Left lung (tissue), 10 donors: ENCODE data around the gene CSF1R. TPM values are rescaled to one million over a fixed set of nuclear protein-coding genes. Genes with fewer than 3 reads are reported as not detected.
A peak's percentile ranks its signal among the peaks of the same experiment; 100 is the strongest.

Experiments
- ATAC-seq: fragments of 200-7000 bp; cut with Tn5 transposase; one replicate; pipeline ENCODE4 v1.9.1; 2020; ENCODE audit warnings: moderate library complexity
- DNase-seq, 4 donors: peaks; one replicate each; pipeline ENCODE4 v3.0.0-alpha.2; 2013 to 2020
- H3K27ac ChIP-seq, 2 donors: fragments of 200-600 bp; sonication (generic) in 1 of 2; one replicate each; pipeline versions ENCODE4 v1.5.0 to v1.8.0; 2020 to 2021
- H3K27me3 ChIP-seq, 2 donors: fragments of 200-600 bp; sonication (generic) in 1 of 2; one replicate each; pipeline versions ENCODE4 v1.5.0 to v1.8.0; 2020 to 2021
- H3K36me3 ChIP-seq, 2 donors: fragments of 200-600 bp; sonication (generic) in 1 of 2; one replicate each; pipeline versions ENCODE4 v1.5.0 to v1.8.0; 2020 to 2021
- H3K4me1 ChIP-seq, 2 donors: fragments of 200-600 bp; one replicate each; pipeline ENCODE4 v1.8.0; 2021
- H3K4me3 ChIP-seq, 2 donors: fragments of 200-600 bp; sonication (generic) in 1 of 2; one replicate each; pipeline versions ENCODE4 v1.5.0 to v1.8.0; 2020 to 2021; ENCODE audit warnings: mild to moderate bottlenecking in 1 of 2
- H3K9me3 ChIP-seq, 2 donors: fragments of 200-600 bp; sonication (generic) in 1 of 2; one replicate each; pipeline versions ENCODE4 v1.5.0 to v1.8.0; 2020 to 2021
- intact Hi-C, 2 donors: fragments of 100-400 bp; cut with DNase I; formaldehyde crosslinking; loops; one replicate each; pipeline versions ENCODE4 v1.11.2 to v1.14.2; 2022
- polyA plus RNA-seq, 6 donors: library from polyadenylated mRNA; unstranded; fragments of 120-200 nt; gene quantifications; one replicate each; pipeline ENCODE4 v1.2.1, GENCODE V29; 2013; ENCODE audit not compliant: insufficient read length in 6 of 6
- total RNA-seq, 2 donors: library from RNA; stranded (reverse); fragmentation: NEBNext Ultra II Directional; extraction: Animal tissue kit (Norgen Biotek cat#: 25700); gene quantifications; one replicate each; pipeline ENCODE4 v1.2.1, GENCODE V29; 2021
- TF ChIP-seq, protein P1 (sequence below), 2 donors: fragments of 200-600 bp; sonication (generic) in 1 of 2; IDR thresholded peaks; one replicate each; pipeline versions ENCODE4 v1.5.0 to v1.8.0; 2021; ENCODE audit warnings: antibody characterized with exemption in 2 of 2
- donor health status: DM: no; HTN: yes; CAD: no.
- donor health status: DM: no; HTN: no; CAD: no.

The CSF1R gene
- total and polyA plus RNA-seq, 8 donors: 22.7 to 93.1 (median 26.0) TPM

DNA sequence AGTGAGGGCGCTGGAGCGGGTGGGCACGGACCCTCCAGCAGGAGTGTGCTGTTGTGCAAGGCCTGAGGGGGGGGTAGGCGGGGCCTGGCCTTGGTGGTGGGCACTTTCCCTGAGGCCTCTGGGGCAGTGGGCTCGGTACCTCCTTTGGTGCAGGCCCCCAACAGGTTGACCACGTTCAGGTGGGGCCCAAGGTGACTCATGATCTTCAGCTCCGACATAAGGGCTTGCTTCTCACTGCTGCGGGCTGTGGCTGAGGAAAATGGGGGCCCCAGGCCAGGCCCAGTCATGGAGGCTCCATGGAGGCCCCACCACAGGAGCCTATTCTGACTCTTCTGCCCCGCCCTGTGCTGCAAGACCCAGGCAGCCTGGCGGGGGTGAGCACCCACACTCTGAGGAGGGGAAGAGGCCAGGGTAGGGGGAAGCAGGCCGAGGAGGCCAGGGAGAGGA lies 37.8 kb upstream of the CSF1R start:
- ATAC-seq (no peak), DNase-seq (no peak)
- H3K27ac ChIP-seq: peak overlapping the region in 1 of 2 donors; percentile 41
- peaks cover 0 to 15% of the 10 kb centered on the region in 2 donors for H3K36me3 ChIP-seq
- H3K4me1 ChIP-seq: peaks cover 0 to 25% of the 10 kb centered on the region in 2 donors
- H3K4me3 ChIP-seq: no peak overlapping the region
- intact Hi-C loops: no loop called here
- no peaks in the 10 kb centered on the region for H3K9me3 ChIP-seq
- no peaks in the 10 kb centered on the region for H3K27me3 ChIP-seq
- TF ChIP-seq, protein P1, sequence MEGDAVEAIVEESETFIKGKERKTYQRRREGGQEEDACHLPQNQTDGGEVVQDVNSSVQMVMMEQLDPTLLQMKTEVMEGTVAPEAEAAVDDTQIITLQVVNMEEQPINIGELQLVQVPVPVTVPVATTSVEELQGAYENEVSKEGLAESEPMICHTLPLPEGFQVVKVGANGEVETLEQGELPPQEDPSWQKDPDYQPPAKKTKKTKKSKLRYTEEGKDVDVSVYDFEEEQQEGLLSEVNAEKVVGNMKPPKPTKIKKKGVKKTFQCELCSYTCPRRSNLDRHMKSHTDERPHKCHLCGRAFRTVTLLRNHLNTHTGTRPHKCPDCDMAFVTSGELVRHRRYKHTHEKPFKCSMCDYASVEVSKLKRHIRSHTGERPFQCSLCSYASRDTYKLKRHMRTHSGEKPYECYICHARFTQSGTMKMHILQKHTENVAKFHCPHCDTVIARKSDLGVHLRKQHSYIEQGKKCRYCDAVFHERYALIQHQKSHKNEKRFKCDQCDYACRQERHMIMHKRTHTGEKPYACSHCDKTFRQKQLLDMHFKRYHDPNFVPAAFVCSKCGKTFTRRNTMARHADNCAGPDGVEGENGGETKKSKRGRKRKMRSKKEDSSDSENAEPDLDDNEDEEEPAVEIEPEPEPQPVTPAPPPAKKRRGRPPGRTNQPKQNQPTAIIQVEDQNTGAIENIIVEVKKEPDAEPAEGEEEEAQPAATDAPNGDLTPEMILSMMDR (IDR thresholded peaks at IDR 0.05): no peak

DNA sequence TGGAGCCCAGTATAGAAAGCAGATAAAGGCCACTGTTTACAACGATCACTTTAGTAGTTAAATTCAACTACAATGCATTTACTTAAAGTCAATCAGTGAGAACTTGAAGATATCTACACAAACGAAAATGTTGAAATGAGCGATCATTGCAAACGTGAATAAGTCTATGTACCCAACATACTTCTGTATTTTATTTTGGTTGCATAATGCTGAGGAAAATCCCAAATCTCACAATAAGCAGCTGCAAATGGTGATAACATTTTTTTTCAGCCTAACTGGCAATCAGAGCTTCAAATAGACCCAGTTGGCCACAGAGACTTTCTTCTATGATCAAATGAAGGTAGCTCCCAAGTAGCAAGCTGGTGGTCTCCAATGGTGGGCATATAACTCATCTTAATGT lies 37.2 kb upstream of the CSF1R start:
- ATAC-seq (no peak), DNase-seq (no peak)
- no peaks in the 10 kb centered on the region for H3K9me3 ChIP-seq
- H3K27me3 ChIP-seq: no peaks in the 10 kb centered on the region
- H3K4me1 ChIP-seq: peaks cover 0 to 25% of the 10 kb centered on the region in 2 donors
- no peak overlapping the region for H3K4me3 ChIP-seq
- H3K27ac ChIP-seq: peak overlapping the region in 1 of 2 donors; percentile 41
- intact Hi-C loops: no loop called here
- H3K36me3 ChIP-seq: peaks cover 0 to 21% of the 10 kb centered on the region in 2 donors
- TF ChIP-seq, protein P1 (IDR thresholded peaks at IDR 0.05): no peak

DNA sequence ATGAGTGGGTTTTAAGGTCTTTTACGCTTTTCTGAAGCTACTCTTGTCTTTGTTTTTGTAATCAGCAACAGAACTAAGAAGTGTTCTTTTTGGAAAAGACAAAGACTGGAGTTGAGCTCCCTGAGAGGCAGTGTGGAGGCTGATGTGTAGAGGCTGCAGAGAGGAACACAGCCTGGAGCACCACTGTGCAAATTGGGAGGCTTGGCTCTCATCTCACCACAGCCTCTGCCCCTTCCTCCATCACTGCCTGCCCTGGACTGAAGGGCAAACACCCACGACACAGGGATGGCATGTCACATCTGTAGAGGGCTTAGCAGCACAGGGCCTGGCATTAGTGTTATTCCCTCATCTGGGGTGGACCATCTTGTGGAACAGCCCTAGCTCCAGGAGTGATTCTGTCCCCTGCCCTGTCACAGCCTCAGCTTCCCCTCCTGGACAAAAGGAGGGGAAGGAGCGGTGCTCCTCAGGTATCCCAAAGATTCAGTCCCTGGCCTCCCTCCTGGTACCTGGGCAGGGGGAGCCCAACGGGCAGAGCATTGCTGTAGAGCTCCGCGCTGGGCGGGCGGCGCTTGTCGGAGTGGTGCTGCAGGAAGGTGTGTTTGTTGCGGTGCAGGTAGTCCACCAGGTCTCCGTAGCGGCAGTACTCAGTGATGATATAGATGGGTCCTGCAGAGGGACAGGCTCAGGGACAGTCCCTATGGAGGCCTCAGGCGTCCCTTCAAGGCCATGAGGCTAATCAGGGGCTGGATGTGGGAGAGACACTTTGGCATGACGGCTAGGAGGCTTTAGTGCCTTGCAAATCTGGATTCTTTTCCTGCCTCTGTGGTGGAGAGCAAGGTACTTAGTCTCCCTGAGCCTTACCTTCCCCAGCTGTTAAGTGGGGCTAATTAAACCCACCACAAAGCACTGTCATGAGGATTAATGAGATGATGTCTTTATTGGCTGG lies 36.5 kb upstream of the CSF1R start:
- intact Hi-C loops: no loop called here
- Histone ChIP-seq H3K4me3 (no peak overlapping the region), H3K4me1 (peaks cover 0 to 25% of the 10 kb centered on the region in 2 donors), H3K27ac (no peak overlapping the region), H3K9me3 (no peaks in the 10 kb centered on the region), H3K36me3 (peaks cover 0 to 22% of the 10 kb centered on the region in 2 donors), H3K27me3 (no peaks in the 10 kb centered on the region)
- no peak for ATAC-seq
- peak in 1 of 4 donors; percentile 19 for DNase-seq
- TF ChIP-seq, protein P1 (IDR thresholded peaks at IDR 0.05): no peak

DNA sequence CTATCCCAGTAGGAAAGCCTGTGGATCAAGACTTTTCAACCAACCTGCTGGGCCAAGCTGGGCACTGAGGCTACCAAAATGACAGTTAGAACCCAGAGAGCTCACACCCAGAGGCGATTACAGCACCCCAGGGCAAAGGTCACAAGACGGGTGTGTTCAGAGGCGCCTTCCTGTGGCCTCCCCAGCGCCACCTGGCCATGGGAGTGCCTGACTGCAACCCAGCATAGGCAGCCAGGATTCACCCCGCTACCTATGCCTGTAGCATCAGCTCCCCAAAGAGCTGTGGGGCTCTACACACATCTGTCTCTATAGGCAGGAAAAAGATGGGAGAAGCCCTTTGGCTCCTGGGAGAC lies 35.8 kb upstream of the CSF1R start:
- intact Hi-C loops: no loop called here
- DNase-seq: peak in 1 of 4 donors; percentile 57
- peak; percentile 33 for ATAC-seq
- H3K36me3 ChIP-seq: peaks cover 0 to 22% of the 10 kb centered on the region in 2 donors
- H3K4me3 ChIP-seq: no peak overlapping the region
- H3K27me3 ChIP-seq: no peaks in the 10 kb centered on the region
- H3K4me1 ChIP-seq: peaks cover 0 to 25% of the 10 kb centered on the region in 2 donors
- H3K9me3 ChIP-seq: no peaks in the 10 kb centered on the region
- H3K27ac ChIP-seq: no peak overlapping the region
- TF ChIP-seq, protein P1 (IDR thresholded peaks at IDR 0.05): no peak

DNA sequence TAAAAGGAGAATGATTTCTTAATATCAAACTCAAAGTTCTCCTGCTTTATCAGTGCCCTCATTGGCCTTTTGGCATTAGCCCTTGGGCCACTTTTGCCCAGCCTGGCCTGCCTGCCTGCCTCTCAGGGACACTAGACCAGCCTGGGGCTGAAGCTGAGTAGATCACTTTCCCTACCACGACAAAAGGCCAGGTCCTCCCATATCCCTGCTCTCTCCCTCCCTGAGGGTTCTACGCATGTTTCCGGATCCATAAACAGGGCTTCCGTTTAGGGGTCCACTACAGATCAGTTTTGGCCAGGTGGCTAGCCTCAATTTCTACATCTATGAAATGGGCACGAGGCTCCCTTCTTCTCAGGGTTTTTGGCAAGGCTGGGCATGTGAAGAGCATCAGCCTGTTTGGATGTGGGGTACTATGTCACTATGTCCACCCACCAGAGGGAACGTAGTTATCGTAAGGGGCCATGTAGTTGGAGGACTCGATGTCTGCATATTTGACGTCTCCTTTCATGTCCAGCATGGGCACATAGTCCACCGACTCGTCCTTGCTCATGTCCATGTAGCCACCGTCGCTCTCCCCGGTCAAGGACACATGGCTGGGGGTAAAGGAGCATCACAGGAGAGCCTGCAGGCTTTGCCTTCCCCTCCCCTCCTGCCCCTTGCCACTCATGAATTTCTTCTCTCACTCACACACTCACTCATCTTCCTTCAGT lies 35.2 kb upstream of the CSF1R start:
- TF ChIP-seq, protein P1 (IDR thresholded peaks at IDR 0.05): no peak
- H3K9me3 ChIP-seq: no peaks in the 10 kb centered on the region
- intact Hi-C loops: no loop called here
- DNase-seq: peak in 1 of 4 donors; percentile 14
- peaks cover 0 to 25% of the 10 kb centered on the region in 2 donors for H3K4me1 ChIP-seq
- H3K27me3 ChIP-seq: no peaks in the 10 kb centered on the region
- peaks cover 0 to 22% of the 10 kb centered on the region in 2 donors for H3K36me3 ChIP-seq
- no peak overlapping the region for H3K4me3 ChIP-seq
- H3K27ac ChIP-seq: no peak overlapping the region
- ATAC-seq: no peak
